Mammary epithelial cell (primary cell): ENCODE measurements around the gene PARD3B.

ENCODE experiments used
- CTCF ChIP-seq, 2 donors: IDR thresholded peaks in 1 of 2; conservative IDR thresholded peaks in 1 of 2; 2 replicates each; pipeline ENCODE4 v1.5.1; 2011 to 2012; ENCODE audit warnings: inconsistent platforms in 2 of 2, low read length in 2 of 2, mild to moderate bottlenecking in 2 of 2, control low read depth in 1 of 2, low read depth in 1 of 2; ENCODE audit not compliant: insufficient read depth in 1 of 2; ENCODE audit errors: extremely low read depth in 1 of 2
- EZH2 ChIP-seq: IDR thresholded peaks from 2 replicates; pipeline ENCODE4 v1.6.1; 2012; ENCODE audit warnings: low read length, inconsistent platforms, borderline replicate concordance

DNA sequence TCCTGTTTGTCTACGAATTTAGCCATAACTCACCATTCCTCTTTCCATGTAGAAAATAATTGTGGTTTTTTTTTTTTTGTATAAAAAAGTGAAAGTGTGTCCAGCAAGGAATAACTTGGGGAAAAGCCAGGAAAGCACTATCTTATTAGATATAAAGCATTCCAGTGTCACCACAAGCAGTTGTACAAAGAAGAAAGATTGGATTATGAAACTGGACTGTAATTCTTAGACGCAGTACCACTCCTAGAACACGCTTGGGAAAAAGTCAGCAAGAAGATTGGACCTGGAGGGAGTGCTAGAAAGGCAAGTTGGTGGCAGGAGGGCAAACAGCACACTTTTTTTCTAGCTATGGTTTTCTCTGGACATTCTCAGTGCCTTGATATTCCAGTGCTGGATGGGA, 186.7 kb downstream of the PARD3B start:
- TF ChIP-seq CTCF (conservative IDR thresholded peaks at IDR 0.05 in 1 of 2, IDR thresholded peaks at IDR 0.05 in 1 of 2; ENCODE audit: extremely low read depth in 1 of 2, insufficient read depth in 1 of 2, low read depth in 1 of 2, low read length in 2 of 2) = no peak
- TF ChIP-seq EZH2 = no peak
